ENCODE results near the gene PPCS.
A peak's percentile ranks its signal among the peaks of the same experiment; 100 is the strongest.

The PPCS gene
- total RNA-seq, result 32.8 to 41.0 (median 36.3) reads per million in 3 donors

DNA sequence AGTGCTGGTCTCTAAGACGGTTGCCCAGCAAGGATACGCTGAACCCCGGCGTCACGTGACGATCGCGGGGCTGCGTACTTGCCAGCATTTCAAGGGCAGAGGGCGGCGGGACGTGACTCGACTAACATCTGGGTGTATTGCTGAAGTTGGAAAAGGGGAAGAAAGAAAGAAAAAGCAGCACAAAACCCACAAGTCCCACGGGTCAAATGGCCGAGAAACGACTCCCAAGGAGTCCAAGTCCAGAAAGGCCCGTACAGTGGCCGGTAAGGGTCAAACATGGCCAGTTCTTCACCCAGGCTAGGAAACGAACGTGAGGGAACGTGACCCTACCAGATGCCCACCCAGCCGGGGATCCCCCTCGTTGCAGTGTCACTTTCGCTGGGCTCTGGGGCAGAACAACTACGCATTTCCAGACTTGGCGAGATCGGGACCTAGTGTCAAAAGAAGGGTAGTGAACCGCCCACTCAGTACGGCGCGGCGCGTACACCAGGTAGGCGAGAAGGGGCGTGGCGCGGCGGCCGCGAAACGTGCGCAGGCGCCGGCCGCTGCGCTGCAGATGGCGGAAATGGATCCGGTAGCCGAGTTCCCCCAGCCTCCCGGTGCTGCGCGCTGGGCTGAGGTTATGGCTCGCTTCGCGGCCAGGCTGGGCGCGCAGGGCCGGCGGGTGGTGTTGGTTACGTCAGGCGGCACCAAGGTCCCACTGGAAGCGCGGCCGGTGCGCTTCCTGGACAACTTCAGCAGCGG lies at the start of gene PPCS, which contains the start of gene ZMYND12:
TSS of gene PPCS (plus strand) at position 534 of the 744 bp plus-strand sequence. CDS start at position 557, 23 bp downstream.
TSS of gene ZMYND12 (minus strand) at position 13 of the 744 bp plus-strand sequence. CDS start 25 bp downstream, outside the sequence.
- peaks cover 22% of the 10 kb centered on the region for H3K36me3 ChIP-seq (ENCODE audit: control insufficient read depth, insufficient read depth, low read length)
- no peaks in the 10 kb centered on the region for H3K9me3 ChIP-seq (ENCODE audit: control insufficient read depth, low read length)
- H3K4me1 ChIP-seq (ENCODE audit: control insufficient read depth, insufficient read depth, low read length, poor library complexity, severe bottlenecking), result peaks cover 11% of the 10 kb centered on the region
- peak within 1 kb of the TSS; percentile 99 for H3K27ac ChIP-seq (ENCODE audit: insufficient read depth, low read length, poor library complexity, severe bottlenecking)
- peak within 1 kb of the TSS; percentile 95 for H3K4me3 ChIP-seq (ENCODE audit: insufficient read depth, low read depth, low read length, poor library complexity, severe bottlenecking)
- peak; percentile 85 to 87 (median 86) for DNase-seq
- no peaks in the 10 kb centered on the region for H3K27me3 ChIP-seq (replicated peaks; ENCODE audit: control insufficient read depth, insufficient read depth, low read length, poor library complexity, severe bottlenecking)

DNA sequence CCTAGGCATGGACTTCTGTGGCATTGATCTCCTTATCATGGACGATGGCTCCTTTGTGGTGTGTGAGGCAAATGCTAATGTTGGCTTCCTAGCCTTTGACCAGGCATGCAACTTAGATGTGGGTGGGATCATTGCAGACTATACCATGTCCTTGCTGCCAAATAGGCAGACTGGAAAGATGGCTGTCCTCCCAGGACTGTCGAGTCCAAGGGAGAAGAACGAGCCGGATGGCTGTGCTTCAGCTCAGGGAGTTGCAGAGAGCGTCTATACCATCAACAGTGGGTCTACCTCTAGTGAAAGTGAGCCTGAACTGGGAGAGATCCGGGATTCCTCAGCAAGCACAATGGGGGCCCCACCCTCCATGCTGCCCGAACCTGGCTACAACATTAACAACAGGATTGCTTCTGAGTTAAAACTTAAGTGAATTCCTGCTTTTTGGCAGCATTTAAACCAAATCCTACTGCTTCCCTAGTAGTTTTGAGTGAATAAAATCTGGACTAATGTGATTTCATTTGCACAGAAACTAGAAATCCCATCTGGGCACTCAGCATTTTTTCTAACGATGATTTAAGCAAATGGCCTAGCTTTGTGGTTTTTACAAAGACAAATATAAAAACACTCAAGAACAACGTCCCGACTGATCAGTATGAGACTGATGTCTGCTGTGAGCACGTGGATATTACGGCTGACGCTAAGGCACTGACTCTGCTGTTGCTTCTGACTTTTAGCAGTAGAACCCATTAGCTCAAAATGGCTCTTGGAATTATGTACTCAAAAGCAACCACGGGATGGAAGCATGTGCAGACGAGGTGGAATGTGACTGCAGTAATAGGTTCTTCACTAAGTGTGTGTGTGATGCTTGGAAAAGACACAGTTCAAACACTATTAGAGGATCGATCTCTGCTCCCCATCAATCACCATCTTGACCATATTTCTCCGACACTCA lies 41.5 kb upstream of the PPCS start:
- no peak overlapping the region for H3K27ac ChIP-seq (ENCODE audit: insufficient read depth, low read length, poor library complexity, severe bottlenecking)
- no peaks in the 10 kb centered on the region for H3K9me3 ChIP-seq (ENCODE audit: control insufficient read depth, low read length)
- H3K4me1 ChIP-seq (ENCODE audit: control insufficient read depth, insufficient read depth, low read length, poor library complexity, severe bottlenecking), result no peaks in the 10 kb centered on the region
- DNase-seq, result no peak
- H3K4me3 ChIP-seq (ENCODE audit: insufficient read depth, low read depth, low read length, poor library complexity, severe bottlenecking), result no peak overlapping the region
- H3K36me3 ChIP-seq (ENCODE audit: control insufficient read depth, insufficient read depth, low read length), result no peaks in the 10 kb centered on the region
- no peaks in the 10 kb centered on the region for H3K27me3 ChIP-seq (replicated peaks; ENCODE audit: control insufficient read depth, insufficient read depth, low read length, poor library complexity, severe bottlenecking)

DNA sequence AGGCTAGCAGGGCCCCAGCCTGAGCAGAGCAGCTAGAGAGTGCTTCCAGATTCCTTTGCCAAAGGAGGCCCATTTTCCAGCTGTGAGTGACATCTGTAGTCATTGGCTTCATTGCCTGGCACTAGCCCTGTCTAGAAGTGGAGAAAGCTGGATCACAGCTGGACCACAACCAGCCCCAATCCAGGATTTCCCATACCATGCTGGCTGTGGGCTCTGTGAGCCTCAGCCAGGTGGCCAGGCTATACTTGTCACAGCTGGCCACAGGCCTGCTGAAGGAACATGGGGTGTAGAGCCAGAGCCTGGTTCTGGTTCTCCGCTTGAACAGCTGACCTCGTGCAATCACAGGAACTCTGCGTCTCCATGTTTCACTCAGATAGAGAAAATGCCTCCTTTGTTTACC lies 39.2 kb upstream of the PPCS start:
- Histone ChIP-seq H3K4me1 (ENCODE audit: control insufficient read depth, insufficient read depth, low read length, poor library complexity, severe bottlenecking) (no peaks in the 10 kb centered on the region), H3K27ac (ENCODE audit: insufficient read depth, low read length, poor library complexity, severe bottlenecking) (no peak overlapping the region), H3K27me3 (replicated peaks; ENCODE audit: control insufficient read depth, insufficient read depth, low read length, poor library complexity, severe bottlenecking) (no peaks in the 10 kb centered on the region), H3K36me3 (ENCODE audit: control insufficient read depth, insufficient read depth, low read length) (no peaks in the 10 kb centered on the region), H3K4me3 (ENCODE audit: insufficient read depth, low read depth, low read length, poor library complexity, severe bottlenecking) (no peak overlapping the region), H3K9me3 (ENCODE audit: control insufficient read depth, low read length) (no peaks in the 10 kb centered on the region)
- no peak for DNase-seq

DNA sequence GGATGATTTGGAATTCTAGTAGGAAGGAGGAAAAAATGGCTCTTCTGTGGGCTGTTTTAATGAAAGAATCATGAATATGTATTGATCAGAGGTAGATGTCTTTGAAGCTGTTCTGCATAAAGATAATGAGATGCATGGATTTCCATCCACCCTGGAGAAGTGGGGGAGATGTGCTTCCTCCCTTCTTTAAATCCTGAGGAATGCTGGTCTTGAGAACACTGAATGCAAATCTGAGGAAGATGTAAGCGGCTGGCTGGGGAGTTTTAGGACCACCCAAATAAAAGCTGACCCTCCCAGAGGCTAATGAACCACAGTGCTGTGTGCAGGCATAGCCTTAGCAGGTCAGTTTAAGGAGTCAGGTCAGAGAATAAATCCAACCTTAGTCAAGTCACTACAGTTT lies 37.8 kb upstream of the PPCS start:
- Histone ChIP-seq H3K36me3 (ENCODE audit: control insufficient read depth, insufficient read depth, low read length) (no peaks in the 10 kb centered on the region), H3K9me3 (ENCODE audit: control insufficient read depth, low read length) (no peaks in the 10 kb centered on the region), H3K4me3 (ENCODE audit: insufficient read depth, low read depth, low read length, poor library complexity, severe bottlenecking) (no peak overlapping the region), H3K27ac (ENCODE audit: insufficient read depth, low read length, poor library complexity, severe bottlenecking) (no peak overlapping the region), H3K4me1 (ENCODE audit: control insufficient read depth, insufficient read depth, low read length, poor library complexity, severe bottlenecking) (no peaks in the 10 kb centered on the region), H3K27me3 (replicated peaks; ENCODE audit: control insufficient read depth, insufficient read depth, low read length, poor library complexity, severe bottlenecking) (no peaks in the 10 kb centered on the region)
- DNase-seq, result no peak

DNA sequence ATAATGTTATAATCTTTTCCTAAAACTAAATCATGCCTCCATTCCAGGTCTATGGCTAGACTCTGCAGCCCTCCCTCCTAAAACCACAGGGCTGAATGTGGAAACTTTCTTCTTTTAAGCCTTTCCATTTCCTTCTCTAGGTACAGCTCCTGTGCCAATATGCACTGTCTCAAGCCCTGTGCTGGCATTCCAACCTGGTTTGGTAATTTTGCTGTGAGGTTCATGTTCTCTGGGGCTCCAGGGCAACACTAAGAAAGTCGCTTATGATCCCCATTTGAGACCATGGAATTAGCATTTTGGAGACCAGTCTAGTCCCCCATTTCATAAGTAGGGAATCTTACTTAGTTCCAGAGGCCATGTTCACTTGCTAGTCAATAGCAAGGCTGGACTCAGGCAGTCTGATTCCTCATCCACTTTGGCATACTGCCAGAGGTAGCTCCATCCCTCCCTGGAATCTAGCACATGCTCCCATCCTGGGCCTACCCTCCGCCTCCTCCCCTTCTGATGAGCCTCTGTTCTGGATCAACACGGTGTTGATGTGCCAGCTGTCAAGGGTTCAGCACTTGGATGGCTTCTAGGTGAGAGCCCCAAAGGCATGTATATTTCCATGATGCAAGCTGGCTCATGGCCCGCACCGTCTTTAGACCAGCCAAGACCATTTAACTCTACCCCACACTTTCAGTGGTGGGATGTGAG lies 37.1 kb upstream of the PPCS start:
- Histone ChIP-seq H3K27me3 (replicated peaks; ENCODE audit: control insufficient read depth, insufficient read depth, low read length, poor library complexity, severe bottlenecking) (no peaks in the 10 kb centered on the region), H3K4me1 (ENCODE audit: control insufficient read depth, insufficient read depth, low read length, poor library complexity, severe bottlenecking) (no peaks in the 10 kb centered on the region), H3K4me3 (ENCODE audit: insufficient read depth, low read depth, low read length, poor library complexity, severe bottlenecking) (no peak overlapping the region), H3K27ac (ENCODE audit: insufficient read depth, low read length, poor library complexity, severe bottlenecking) (no peak overlapping the region), H3K9me3 (ENCODE audit: control insufficient read depth, low read length) (no peaks in the 10 kb centered on the region), H3K36me3 (ENCODE audit: control insufficient read depth, insufficient read depth, low read length) (no peaks in the 10 kb centered on the region)
- DNase-seq, result no peak

DNA sequence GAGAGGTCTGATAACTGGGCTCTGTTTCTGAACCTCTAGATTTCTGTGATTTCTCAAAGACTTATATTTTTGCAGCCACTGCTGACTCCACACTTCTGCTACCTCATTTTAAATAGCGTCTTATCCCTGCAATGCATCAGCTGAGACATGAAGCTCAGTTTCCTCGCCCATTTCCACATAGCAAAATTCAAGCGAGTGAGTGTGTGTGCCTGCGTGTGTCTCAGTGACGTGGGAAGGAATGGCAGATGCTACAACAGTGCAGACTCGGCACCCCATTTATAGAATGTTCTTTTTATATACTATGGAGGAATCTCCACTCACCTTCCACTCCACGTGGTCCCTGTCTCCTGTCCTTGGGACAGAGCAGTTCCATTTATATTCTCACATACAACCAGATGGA lies 36.2 kb upstream of the PPCS start:
- no peaks in the 10 kb centered on the region for H3K27me3 ChIP-seq (replicated peaks; ENCODE audit: control insufficient read depth, insufficient read depth, low read length, poor library complexity, severe bottlenecking)
- H3K4me3 ChIP-seq (ENCODE audit: insufficient read depth, low read depth, low read length, poor library complexity, severe bottlenecking), result no peak overlapping the region
- H3K36me3 ChIP-seq (ENCODE audit: control insufficient read depth, insufficient read depth, low read length), result no peaks in the 10 kb centered on the region
- H3K4me1 ChIP-seq (ENCODE audit: control insufficient read depth, insufficient read depth, low read length, poor library complexity, severe bottlenecking), result no peaks in the 10 kb centered on the region
- H3K9me3 ChIP-seq (ENCODE audit: control insufficient read depth, low read length), result no peaks in the 10 kb centered on the region
- no peak overlapping the region for H3K27ac ChIP-seq (ENCODE audit: insufficient read depth, low read length, poor library complexity, severe bottlenecking)
- no peak for DNase-seq

DNA sequence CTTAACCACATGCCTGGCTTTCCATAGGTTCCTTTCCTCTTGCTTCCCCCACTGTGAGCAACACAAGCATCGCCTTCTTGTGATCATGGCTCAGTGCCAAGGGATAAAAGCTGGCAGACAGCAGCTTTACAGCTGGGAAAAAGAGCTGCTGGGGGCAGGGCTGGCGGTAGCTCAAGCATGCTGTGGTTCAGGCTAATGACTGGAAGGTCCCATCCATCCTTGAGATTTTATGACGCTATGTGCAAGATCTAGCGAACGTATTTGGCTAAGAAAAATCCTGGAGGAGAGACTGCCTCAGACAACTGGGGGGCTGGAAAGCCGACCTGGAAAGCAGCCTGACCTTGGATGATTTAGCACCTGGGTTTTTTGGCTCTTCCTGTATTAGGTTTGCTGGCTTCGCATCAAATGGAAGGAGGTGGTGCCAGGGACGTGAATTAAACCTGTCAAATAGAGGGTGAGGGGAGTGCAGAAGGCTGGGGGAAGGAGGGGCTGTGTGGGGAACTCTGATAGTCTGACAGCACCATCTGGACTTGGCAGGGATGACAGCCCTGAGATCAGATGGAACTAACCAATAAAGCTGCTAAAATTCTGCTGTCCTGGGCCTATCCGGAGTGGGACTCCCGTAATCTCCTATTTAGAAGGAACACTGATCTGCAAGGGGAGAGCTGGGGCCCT lies 35.3 kb upstream of the PPCS start:
- no peaks in the 10 kb centered on the region for H3K4me1 ChIP-seq (ENCODE audit: control insufficient read depth, insufficient read depth, low read length, poor library complexity, severe bottlenecking)
- H3K9me3 ChIP-seq (ENCODE audit: control insufficient read depth, low read length), result no peaks in the 10 kb centered on the region
- H3K27me3 ChIP-seq (replicated peaks; ENCODE audit: control insufficient read depth, insufficient read depth, low read length, poor library complexity, severe bottlenecking), result no peaks in the 10 kb centered on the region
- no peak for DNase-seq
- H3K27ac ChIP-seq (ENCODE audit: insufficient read depth, low read length, poor library complexity, severe bottlenecking), result no peak overlapping the region
- no peak overlapping the region for H3K4me3 ChIP-seq (ENCODE audit: insufficient read depth, low read depth, low read length, poor library complexity, severe bottlenecking)
- H3K36me3 ChIP-seq (ENCODE audit: control insufficient read depth, insufficient read depth, low read length), result no peaks in the 10 kb centered on the region

DNA sequence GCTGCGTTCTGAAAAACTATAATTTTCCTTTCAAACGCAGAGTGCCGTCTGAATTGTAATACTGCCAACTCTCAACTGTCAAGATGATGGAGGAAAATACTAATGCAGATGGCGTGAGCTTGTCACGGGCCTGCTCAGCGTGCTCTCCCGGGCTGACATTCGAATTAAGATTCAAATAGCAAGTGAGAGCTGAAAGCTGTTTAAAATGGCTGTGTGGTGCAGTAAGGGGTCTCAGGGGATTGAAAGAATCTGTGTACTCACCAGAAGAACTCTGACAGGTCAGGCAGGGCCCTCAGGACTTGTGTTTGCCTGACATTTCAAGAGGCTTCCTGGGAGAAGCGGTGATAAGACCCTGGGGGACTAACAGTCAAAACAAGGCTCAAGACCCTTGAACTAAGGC lies 33.6 kb upstream of the PPCS start:
- Histone ChIP-seq H3K4me3 (ENCODE audit: insufficient read depth, low read depth, low read length, poor library complexity, severe bottlenecking) (no peak overlapping the region), H3K27me3 (replicated peaks; ENCODE audit: control insufficient read depth, insufficient read depth, low read length, poor library complexity, severe bottlenecking) (no peaks in the 10 kb centered on the region), H3K36me3 (ENCODE audit: control insufficient read depth, insufficient read depth, low read length) (no peaks in the 10 kb centered on the region), H3K9me3 (ENCODE audit: control insufficient read depth, low read length) (no peaks in the 10 kb centered on the region), H3K27ac (ENCODE audit: insufficient read depth, low read length, poor library complexity, severe bottlenecking) (no peak overlapping the region), H3K4me1 (ENCODE audit: control insufficient read depth, insufficient read depth, low read length, poor library complexity, severe bottlenecking) (no peaks in the 10 kb centered on the region)
- no peak for DNase-seq

DNA sequence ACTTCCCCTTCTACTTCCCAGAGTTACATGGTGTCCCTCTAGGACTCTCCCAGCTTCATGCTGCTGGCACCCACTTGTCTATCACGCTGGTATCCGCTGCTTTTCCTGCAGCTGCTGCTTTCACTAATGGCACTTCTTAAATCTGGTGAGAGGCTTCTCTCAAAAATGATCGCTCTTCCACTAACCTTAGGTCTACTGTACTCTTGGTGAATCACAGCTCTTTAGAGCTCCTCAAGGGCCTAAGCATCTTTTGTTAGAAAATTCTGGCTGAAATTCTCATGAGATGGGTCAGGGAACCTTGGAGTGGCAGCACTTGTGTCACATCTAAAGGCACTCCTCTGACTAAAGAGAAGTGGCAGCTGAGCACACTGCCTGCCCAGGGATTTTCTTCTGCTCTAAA lies 32.7 kb upstream of the PPCS start:
- Histone ChIP-seq H3K27me3 (replicated peaks; ENCODE audit: control insufficient read depth, insufficient read depth, low read length, poor library complexity, severe bottlenecking) (no peaks in the 10 kb centered on the region), H3K4me3 (ENCODE audit: insufficient read depth, low read depth, low read length, poor library complexity, severe bottlenecking) (no peak overlapping the region), H3K36me3 (ENCODE audit: control insufficient read depth, insufficient read depth, low read length) (no peaks in the 10 kb centered on the region), H3K9me3 (ENCODE audit: control insufficient read depth, low read length) (no peaks in the 10 kb centered on the region), H3K27ac (ENCODE audit: insufficient read depth, low read length, poor library complexity, severe bottlenecking) (no peak overlapping the region), H3K4me1 (ENCODE audit: control insufficient read depth, insufficient read depth, low read length, poor library complexity, severe bottlenecking) (no peaks in the 10 kb centered on the region)
- DNase-seq, result no peak

Measured in effector memory CD4-positive, alpha-beta T cell (primary cell).